Sigmoid colon (tissue), 7 donors: ENCODE data around the gene DFFB. TPM values are rescaled to one million over a fixed set of nuclear protein-coding genes. Genes with fewer than 3 reads are reported as not detected.

Experiments
- DNase-seq: peaks from one replicate; pipeline ENCODE4 v3.0.0-alpha.2; 2019
- H3K27ac ChIP-seq, 4 donors: fragments of 200-600 bp; sonication (generic); one replicate each; pipeline ENCODE4 v1.5.1; 2016 to 2019; ENCODE audit warnings: mild to moderate bottlenecking in 1 of 4
- H3K27me3 ChIP-seq, 3 donors: fragments of 200-600 bp; sonication (generic); one replicate each; pipeline ENCODE4 v1.5.1; 2019; ENCODE audit warnings: mild to moderate bottlenecking in 1 of 3
- H3K36me3 ChIP-seq, 4 donors: fragments of 200-600 bp; sonication (generic); one replicate each; pipeline ENCODE4 v1.5.1; 2016 to 2019
- H3K4me1 ChIP-seq, 4 donors: fragments of 200-600 bp; sonication (generic); one replicate each; pipeline ENCODE4 v1.5.1; 2017 to 2019
- H3K4me3 ChIP-seq, 4 donors: fragments of 200-600 bp; sonication (generic); one replicate each; pipeline ENCODE4 v1.5.1; 2017 to 2019; ENCODE audit warnings: mild to moderate bottlenecking in 2 of 4, moderate library complexity in 1 of 4
- H3K9me3 ChIP-seq, 4 donors: fragments of 200-600 bp in 3 of 4; sonication (generic) in 3 of 4; one replicate each; pipeline versions ENCODE4 v1.5.1 to v1.6.1; 2013 to 2019
- EP300 ChIP-seq, 4 donors: sonication (generic); formaldehyde crosslinking; IDR thresholded peaks; one replicate each; pipeline ENCODE4 v1.6.1; 2017; ENCODE audit warnings: antibody characterized with exemption in 4 of 4
- POLR2A ChIP-seq, 2 donors: fragments of 450-650 bp; IDR thresholded peaks; one replicate each; pipeline ENCODE4 v1.6.1; 2016; ENCODE audit warnings: antibody characterized with exemption in 2 of 2, mild to moderate bottlenecking in 2 of 2, moderate library complexity in 2 of 2
- POLR2AphosphoS5 ChIP-seq, 4 donors: sonication (generic); formaldehyde crosslinking; IDR thresholded peaks; one replicate each; pipeline ENCODE4 v1.6.1; 2017; ENCODE audit warnings: antibody characterized with exemption in 4 of 4
- WGBS, 2 donors: extraction: QIAGEN DNeasy Blood & Tissue Kit; methylation state at CpG; one replicate each; pipeline ENCODE4 v1.1.7; 2013; 5-methylcytosine and 5-hydroxymethylcytosine counted together
- intact Hi-C: fragments of 100-400 bp; cut with DNase I; formaldehyde crosslinking; loops from one replicate; pipeline ENCODE4 v1.15.1; 2023
- polyA plus RNA-seq, 3 donors: library from polyadenylated mRNA; stranded (reverse); fragments of 200-250 nt; gene quantifications; one replicate each; pipeline ENCODE4 v1.2.3, GENCODE V29; 2013
- total RNA-seq, 4 donors: library from RNA; depleted of rRNA; stranded (reverse); fragments of >200 nt; gene quantifications; one replicate each; pipeline ENCODE4 v1.1.0, GENCODE V29; 2016
- TF ChIP-seq, protein P1 (sequence below), 4 experiments: fragments of 450-650 bp in 3 of 4; fragments of 200-600 bp in 1 of 4; IDR thresholded peaks; one replicate each; pipeline ENCODE4 v1.5.1; 2016 to 2019; ENCODE audit warnings: antibody characterized with exemption in 4 of 4, mild to moderate bottlenecking in 3 of 4, moderate library complexity in 2 of 4
- donor health status: healthy with polysubstance abuse.
- donor health status: Bipolar disorder and iron deficiency.
- donor health status: healthy.

Gene DFFB
- total and polyA plus RNA-seq, 7 donors, result 1.8 to 9.0 (median 6.1) TPM

DNA sequence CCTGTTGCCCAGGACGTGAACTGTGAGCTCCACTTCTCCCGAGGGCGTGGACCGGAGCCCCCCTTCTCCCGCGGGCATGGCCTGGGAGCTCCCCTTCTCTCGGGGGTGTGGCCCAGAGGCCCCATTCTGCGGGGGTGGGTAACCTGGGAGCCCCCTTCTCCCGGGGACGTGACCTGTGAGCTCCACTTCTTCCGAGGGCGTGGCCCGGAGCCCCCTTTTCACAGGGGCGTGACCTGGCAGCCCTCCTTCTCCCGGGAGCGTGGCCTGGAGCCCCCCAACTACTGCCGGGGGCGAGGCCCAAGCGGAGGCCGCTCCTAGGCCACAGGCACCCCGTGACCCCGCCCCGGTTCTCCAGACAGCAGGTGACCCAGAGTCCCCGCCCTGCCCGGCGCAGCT, 42.5 kb downstream of the DFFB start:
- Histone ChIP-seq H3K4me3 (peak overlapping the region; percentile 83 to 98 (median 96)), H3K27me3 (no peaks in the 10 kb centered on the region), H3K36me3 (no peaks in the 10 kb centered on the region), H3K4me1 (peaks cover 0 to 30% (median 23%) of the 10 kb centered on the region in 4 donors), H3K27ac (peak overlapping the region; percentile 95 to 100 (median 99)), H3K9me3 (no peaks in the 10 kb centered on the region)
- WGBS, 2 donors, result 1% methylated on average over 26 of the region's 26 CpGs
- no peak for DNase-seq
- TF ChIP-seq POLR2A (IDR thresholded peaks at IDR 0.05) (no peak), EP300 (IDR thresholded peaks at IDR 0.05) (no peak), POLR2AphosphoS5 (IDR thresholded peaks at IDR 0.05) (no peak)
- TF ChIP-seq, protein P1, sequence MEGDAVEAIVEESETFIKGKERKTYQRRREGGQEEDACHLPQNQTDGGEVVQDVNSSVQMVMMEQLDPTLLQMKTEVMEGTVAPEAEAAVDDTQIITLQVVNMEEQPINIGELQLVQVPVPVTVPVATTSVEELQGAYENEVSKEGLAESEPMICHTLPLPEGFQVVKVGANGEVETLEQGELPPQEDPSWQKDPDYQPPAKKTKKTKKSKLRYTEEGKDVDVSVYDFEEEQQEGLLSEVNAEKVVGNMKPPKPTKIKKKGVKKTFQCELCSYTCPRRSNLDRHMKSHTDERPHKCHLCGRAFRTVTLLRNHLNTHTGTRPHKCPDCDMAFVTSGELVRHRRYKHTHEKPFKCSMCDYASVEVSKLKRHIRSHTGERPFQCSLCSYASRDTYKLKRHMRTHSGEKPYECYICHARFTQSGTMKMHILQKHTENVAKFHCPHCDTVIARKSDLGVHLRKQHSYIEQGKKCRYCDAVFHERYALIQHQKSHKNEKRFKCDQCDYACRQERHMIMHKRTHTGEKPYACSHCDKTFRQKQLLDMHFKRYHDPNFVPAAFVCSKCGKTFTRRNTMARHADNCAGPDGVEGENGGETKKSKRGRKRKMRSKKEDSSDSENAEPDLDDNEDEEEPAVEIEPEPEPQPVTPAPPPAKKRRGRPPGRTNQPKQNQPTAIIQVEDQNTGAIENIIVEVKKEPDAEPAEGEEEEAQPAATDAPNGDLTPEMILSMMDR (IDR thresholded peaks at IDR 0.05), result no peak
- intact Hi-C loops, result loop anchor here (2.0 to 10.0 kb wide), 7 partner anchors 43 to 1487 kb away; partner anchors contain the start of genes CEP104, DFFB, LRRC47 and PEX10

GRCh38 chr1:3900150-3900968, 43.1 kb downstream of the DFFB start, which contains the start of gene C1orf174:
Gene C1orf174, minus strand, starts transcription at chr1:3900272. Its CDS starts 86 bp downstream, at chr1:3900186.
- H3K36me3 ChIP-seq, result no peaks in the 10 kb centered on the region
- WGBS, 2 donors, result 0% methylated on average over 58 of the region's 58 CpGs
- peak within 1 kb of the TSS; percentile 95 to 100 (median 99) for H3K27ac ChIP-seq
- peaks cover 0 to 24% (median 19%) of the 10 kb centered on the region in 4 donors for H3K4me1 ChIP-seq
- peak; percentile 99 for DNase-seq
- H3K9me3 ChIP-seq, result no peaks in the 10 kb centered on the region
- peak within 1 kb of the TSS; percentile 83 to 98 (median 96) for H3K4me3 ChIP-seq
- no peaks in the 10 kb centered on the region for H3K27me3 ChIP-seq
- intact Hi-C loops, result loop anchor here (2.0 to 10.0 kb wide), 7 partner anchors 44 to 1488 kb away; partner anchors contain the start of genes CEP104, DFFB, LRRC47 and PEX10
- TF ChIP-seq, protein P1 (IDR thresholded peaks at IDR 0.05), result no peak
- TF ChIP-seq POLR2A (IDR thresholded peaks at IDR 0.05), result peak in 1 of 2 donors; percentile 35
- TF ChIP-seq POLR2AphosphoS5 (IDR thresholded peaks at IDR 0.05), result peak; percentile 37 to 82 (median 62)

DNA sequence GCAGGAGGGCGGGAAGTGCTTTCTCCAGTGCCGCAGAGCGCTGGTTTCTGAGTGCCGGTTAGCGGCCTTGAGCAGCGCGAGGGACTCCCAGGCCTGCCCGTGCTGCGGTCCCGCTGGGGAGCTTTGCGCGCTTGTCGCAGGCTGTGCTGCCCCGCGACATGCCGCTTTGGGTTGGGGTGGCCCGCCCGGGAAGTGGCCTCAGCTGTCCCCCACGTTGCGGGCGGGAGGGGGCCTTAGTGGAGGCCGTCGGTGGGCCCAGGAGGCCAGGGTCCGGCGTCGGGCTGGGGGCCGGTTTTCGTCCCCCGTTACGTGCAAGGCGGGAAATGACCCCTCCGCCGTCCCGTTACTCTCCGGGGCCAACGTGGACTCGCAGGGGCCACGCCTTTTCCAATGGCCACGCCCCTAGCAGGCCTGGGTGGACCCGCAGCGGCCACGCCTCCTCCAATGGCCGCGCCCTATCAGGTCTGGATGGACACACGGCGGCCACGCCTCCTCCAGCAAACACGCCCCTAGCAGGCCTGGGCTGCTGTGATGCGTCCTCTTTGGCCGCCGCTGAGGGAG, 43.8 kb downstream of the DFFB start:
- Histone ChIP-seq H3K27me3 (no peaks in the 10 kb centered on the region), H3K36me3 (no peaks in the 10 kb centered on the region), H3K4me1 (peaks cover 0 to 17% (median 13%) of the 10 kb centered on the region in 4 donors), H3K27ac (peak overlapping the region; percentile 95 to 100 (median 99)), H3K4me3 (peak overlapping the region; percentile 83 to 98 (median 96)), H3K9me3 (no peaks in the 10 kb centered on the region)
- TF ChIP-seq POLR2AphosphoS5 (IDR thresholded peaks at IDR 0.05) (peak in 3 of 4 donors; percentile 72 to 82 (median 77)), POLR2A (IDR thresholded peaks at IDR 0.05) (peak in 1 of 2 donors; percentile 26), EP300 (IDR thresholded peaks at IDR 0.05) (peak in 1 of 4 donors; percentile 19)
- TF ChIP-seq, protein P1 (IDR thresholded peaks at IDR 0.05), result no peak
- intact Hi-C loops, result loop anchor here (2.0 to 10.0 kb wide), 7 partner anchors 44 to 1489 kb away; partner anchors contain the start of genes CEP104, DFFB, LRRC47 and PEX10
- DNase-seq, result peak; percentile 99
- WGBS, 2 donors, result 0% methylated on average over 51 of the region's 51 CpGs

GRCh38 chr1:3902111-3902511, 44.8 kb downstream of the DFFB start:
- WGBS, 2 donors, result 87 to 89% methylated on average over 15 of the region's 15 CpGs

More at GRCh38 chr1:3902111-3902511, 44.8 kb downstream of the DFFB start:
- intact Hi-C loops, result loop anchor here (5.0 to 10.0 kb wide), 5 partner anchors 105 to 1490 kb away; partner anchors contain the start of genes LRRC47, PEX10 and TPRG1L
- no peak overlapping the region for H3K27ac ChIP-seq
- no peaks in the 10 kb centered on the region for H3K27me3 ChIP-seq
- H3K36me3 ChIP-seq, result no peaks in the 10 kb centered on the region
- TF ChIP-seq, protein P1 (IDR thresholded peaks at IDR 0.05), result no peak
- TF ChIP-seq EP300 (IDR thresholded peaks at IDR 0.05) (no peak), POLR2A (IDR thresholded peaks at IDR 0.05) (no peak), POLR2AphosphoS5 (IDR thresholded peaks at IDR 0.05) (no peak)
- H3K4me1 ChIP-seq, result peaks cover 0 to 10% (median 10%) of the 10 kb centered on the region in 4 donors
- DNase-seq, result no peak
- H3K9me3 ChIP-seq, result no peaks in the 10 kb centered on the region
- H3K4me3 ChIP-seq, result no peak overlapping the region
